Breast epithelium (tissue), 3 donors: ENCODE data around the gene MSX1.

Source experiments
- POLR2A ChIP-seq: fragments of 450-650 bp; IDR thresholded peaks from one replicate; pipeline ENCODE4 v1.6.1; 2016; ENCODE audit warnings: antibody characterized with exemption, mild to moderate bottlenecking, moderate library complexity
- TF ChIP-seq, protein P1 (sequence below), 3 donors: fragments of 450-650 bp; IDR thresholded peaks; one replicate each; pipeline ENCODE4 v1.5.1; 2016 to 2017; ENCODE audit warnings: antibody characterized with exemption in 3 of 3, mild to moderate bottlenecking in 3 of 3, moderate library complexity in 3 of 3

DNA sequence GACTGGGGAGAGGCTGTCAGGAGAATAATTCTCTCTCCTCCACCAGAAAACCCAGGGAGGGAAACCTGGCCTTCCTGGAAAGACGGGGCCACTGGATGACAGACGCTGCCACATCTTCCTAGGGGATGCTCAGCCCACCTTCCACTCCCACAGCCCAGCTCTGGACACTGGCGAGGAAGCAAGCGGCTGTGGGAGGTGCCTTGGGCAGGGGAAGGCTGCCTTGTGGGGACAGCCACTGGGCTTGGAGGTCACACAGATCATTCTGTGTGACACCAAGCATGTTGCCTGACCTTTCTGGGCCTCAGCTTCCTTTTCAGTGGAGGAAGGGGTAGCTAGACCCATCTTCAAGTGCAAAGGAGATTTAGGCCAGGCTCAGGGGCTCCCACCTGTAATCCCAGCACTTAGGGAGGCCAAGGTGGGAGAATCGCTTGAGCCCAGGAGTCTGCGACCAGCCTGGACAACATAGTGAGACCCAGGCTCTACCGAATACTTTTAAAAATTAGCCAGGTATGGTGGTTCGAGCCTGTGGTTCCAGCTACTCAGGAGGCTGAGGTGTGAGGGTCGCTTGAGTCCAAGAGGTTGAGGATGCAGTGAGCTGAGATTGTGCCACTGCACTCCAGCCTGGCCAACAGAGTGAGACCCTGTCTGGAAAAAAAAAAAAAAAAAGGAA lies 9.8 kb upstream of the MSX1 start:
- TF ChIP-seq, protein P1, sequence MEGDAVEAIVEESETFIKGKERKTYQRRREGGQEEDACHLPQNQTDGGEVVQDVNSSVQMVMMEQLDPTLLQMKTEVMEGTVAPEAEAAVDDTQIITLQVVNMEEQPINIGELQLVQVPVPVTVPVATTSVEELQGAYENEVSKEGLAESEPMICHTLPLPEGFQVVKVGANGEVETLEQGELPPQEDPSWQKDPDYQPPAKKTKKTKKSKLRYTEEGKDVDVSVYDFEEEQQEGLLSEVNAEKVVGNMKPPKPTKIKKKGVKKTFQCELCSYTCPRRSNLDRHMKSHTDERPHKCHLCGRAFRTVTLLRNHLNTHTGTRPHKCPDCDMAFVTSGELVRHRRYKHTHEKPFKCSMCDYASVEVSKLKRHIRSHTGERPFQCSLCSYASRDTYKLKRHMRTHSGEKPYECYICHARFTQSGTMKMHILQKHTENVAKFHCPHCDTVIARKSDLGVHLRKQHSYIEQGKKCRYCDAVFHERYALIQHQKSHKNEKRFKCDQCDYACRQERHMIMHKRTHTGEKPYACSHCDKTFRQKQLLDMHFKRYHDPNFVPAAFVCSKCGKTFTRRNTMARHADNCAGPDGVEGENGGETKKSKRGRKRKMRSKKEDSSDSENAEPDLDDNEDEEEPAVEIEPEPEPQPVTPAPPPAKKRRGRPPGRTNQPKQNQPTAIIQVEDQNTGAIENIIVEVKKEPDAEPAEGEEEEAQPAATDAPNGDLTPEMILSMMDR (IDR thresholded peaks at IDR 0.05): no peak
- no peak for TF ChIP-seq POLR2A
